Left kidney (tissue), 2 donors: ENCODE measurements around the gene C16orf87. TPM values are rescaled to one million over a fixed set of nuclear protein-coding genes. Genes with fewer than 3 reads are reported as not detected.
"Not testable (repeated sequence)": the region's sequence is repeated elsewhere in the genome, so short reads cannot be mapped to it uniquely, and the experiment has no call there.

Experiments used
- DNase-seq: peaks from one replicate; pipeline ENCODE4 v3.0.0-alpha.2; 2013
- polyA plus RNA-seq: library from polyadenylated mRNA; unstranded; fragments of 120-200 nt; gene quantifications from one replicate; pipeline ENCODE4 v1.2.1, GENCODE V29; 2013; ENCODE audit not compliant: insufficient read length

C16orf87 gene
- polyA plus RNA-seq, 1 donor: 30.2 TPM

DNA sequence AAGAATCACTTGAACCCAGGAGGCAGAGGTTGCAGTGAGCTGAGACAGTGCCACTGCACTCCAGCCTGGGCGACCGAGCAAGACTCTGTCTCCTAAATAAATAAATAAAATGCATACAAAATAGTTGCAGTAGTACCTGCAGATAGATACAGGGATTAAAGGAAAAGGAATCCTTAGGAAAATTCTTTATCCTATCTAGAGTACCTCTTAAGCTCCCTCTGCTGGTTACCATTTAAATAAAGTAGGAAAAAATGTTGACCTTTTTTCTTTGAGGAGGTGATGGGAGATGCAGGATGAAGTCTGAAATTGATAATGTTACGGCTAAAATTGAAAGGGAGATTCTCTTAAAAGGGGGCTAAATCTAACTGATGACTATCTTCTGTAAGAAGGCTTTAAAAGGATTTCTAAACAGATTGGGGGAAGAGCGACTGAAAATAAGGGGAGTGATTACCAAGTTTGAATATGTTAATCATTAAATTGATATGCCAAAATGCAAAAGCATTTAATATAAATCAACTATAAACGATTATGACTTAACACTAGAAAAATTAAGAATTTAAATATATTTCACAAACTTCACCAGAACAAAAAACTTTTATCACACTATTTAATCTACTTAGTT lies 29.4 kb downstream of the C16orf87 start:
- no peak for DNase-seq

DNA sequence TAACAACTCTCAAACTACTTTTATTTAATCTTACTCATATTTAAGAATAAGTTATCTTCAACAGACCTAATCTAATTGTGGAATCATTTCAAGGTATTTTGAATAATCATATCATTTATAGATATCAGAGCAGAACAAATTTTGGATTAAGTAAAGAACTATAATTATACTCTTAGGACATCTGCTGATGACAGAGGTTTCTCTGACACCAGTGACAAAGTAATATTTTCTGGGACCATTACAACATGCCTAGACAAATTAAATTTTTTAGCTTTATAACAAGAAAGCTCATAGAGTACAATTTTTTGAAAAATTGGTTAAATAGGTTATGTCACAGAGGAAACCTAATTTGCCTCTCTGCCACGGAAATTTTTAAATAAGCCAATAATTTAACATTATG lies 30.5 kb downstream of the C16orf87 start:
- DNase-seq: no peak

DNA sequence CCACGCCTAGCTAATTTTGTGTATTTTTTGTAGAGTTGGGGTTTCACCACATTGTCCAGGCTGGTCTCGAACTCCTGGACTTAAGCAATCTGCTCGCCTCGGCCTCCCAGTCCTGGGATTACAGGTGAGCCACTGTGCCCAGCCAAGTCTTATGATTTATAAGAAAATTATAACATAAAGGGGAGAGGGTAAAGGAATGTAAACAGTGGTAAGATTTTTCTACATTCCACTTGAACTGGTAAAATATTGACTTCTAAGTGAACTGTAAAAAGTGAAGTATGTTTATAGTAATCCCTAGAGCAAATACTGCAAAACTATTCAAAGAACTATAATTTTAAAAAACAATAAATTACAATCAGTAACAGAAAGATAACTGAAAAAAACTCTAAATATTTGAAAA lies 33.5 kb downstream of the C16orf87 start:
- DNase-seq: no peak

- DNase-seq: no peak
Observed at GRCh38 chr16:46796764-46797269, 34.2 kb downstream of the C16orf87 start.

DNA sequence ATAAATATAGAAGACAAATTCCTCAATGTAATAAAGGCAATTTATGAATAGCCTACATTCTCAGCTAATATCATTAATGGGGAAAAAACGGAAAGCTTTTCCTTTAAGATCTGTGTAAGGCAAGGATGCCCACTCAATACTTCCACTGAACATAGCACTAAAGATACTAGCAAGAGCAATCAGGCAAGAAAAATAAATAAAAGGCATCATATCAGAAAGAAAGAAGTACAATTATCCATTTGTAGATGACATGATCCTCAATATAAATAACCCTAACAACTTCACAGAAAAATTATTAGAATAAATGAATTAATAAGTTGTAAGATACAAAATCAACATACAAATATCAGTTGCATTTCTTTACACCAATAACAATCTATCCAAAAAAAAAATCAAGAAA lies 37.1 kb downstream of the C16orf87 start:
- no peak for DNase-seq

GRCh38 chr16:46790599-46791270 lies 40.2 kb downstream of the C16orf87 start:
- no peak for DNase-seq

- DNase-seq: peak; percentile 42
Observed at GRCh38 chr16:46789499-46790414, 41.2 kb downstream of the C16orf87 start.

DNA sequence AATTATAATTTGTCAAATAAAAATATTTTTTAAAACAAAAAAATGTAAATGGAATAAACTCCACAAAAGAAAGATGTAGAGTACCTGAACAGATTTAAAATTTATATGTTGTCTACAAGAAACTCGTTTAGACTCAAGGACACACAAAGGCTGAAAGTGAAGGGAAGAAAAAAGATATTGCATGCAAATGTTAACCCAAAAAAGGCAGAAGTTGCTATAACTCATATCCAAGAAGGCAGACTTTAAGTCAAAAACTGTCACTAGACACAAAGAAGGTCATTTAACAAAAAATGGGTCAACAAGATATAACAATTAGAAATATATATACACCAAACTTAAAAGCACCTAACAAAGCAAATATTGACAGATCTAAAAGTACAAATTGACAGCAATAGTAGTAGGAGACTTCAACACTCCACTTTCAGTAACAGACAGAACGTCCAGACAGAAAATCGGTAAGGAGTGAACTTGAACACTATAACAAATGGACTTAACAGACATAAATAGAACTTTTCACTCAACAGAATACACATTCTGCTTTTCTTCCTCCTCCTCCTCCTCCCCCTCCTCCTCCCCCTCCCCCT lies 42.0 kb downstream of the C16orf87 start:
- no peak for DNase-seq

DNA sequence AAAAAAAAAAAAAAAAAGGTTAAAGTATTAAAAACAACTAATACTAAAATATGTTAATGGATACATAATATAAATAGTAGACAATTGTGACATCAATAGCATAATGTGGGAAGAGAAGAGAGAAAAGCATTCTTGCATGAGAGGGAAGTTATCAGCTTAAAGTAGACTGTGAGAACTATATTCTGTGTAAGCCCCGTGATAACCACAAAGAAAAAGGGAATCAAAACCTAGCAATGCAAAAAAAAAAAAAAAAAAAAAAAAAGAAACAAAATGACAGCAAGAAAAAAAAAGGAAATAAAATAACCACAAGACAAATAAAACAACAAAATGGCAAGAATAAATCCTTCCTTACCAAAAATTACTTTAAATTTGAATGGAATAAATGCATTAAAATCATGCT lies 43.1 kb downstream of the C16orf87 start:
- DNase-seq: no peak

- no peak for DNase-seq
Observed at GRCh38 chr16:46785076-46785845, 45.7 kb downstream of the C16orf87 start.

- DNase-seq: not testable (repeated sequence)
Observed at GRCh38 chr16:46784569-46784968, 46.4 kb downstream of the C16orf87 start.

GRCh38 chr16:46783800-46784199 lies 47.2 kb downstream of the C16orf87 start:
- DNase-seq: no peak

DNA sequence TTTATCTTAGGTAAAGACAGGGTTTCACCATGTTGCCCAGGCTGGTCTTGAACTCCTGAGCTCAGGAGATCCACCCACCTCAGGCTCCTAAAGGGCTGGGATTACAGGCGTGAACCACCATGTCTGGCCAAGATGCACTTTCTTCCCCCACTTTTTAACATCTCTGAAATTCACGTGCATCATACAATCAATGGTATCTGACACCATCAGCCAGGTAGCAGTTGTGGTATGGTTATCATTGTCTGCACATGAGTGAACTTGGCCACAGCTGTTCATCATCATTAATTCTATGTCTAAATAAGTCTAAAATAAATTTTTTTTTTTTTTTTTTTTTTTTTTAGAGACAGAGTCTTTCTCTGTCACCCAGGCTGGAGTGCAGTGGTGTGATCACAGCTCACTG lies 48.7 kb downstream of the C16orf87 start:
- DNase-seq: no peak

DNA sequence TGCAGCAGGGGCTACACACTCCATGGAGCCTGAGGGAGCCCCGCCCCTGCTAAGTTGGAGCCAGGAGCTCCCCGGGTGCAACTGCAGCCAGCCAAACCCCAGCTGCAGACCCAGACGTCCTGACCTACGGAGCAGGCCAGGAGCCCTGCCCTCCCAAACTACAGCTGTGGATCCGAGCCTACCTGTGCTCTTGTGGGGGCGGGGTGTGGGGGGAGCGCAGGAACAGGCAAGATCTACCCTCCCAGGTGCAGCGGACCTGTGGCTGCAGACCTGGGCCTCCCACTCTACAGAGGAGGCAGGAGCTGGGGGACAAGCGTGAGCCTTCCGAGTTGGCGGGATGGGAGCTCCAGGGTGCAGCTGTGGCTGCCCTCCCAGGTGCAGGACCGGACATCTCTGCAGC lies 53.2 kb downstream of the C16orf87 start:
- DNase-seq: no peak

DNA sequence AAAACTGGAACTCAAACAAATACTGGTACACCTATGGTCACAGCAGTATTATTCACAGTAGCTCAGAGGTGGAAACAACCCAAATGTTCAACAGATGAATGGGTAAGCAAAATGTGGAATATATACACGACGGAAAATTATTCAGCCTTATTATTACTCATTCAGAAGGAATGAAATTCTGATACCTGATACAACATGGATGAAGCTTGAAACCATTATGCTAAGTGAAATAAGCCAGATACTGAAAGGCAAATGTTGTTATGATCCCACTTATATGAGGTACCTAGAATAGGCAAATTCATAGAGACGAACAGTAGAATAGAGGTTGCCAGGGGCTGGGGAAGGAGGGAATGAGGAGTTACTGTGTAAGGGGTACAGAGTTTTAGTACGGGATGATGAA lies 55.8 kb downstream of the C16orf87 start:
- DNase-seq: no peak

- no peak for DNase-seq
Observed at GRCh38 chr16:46774743-46775177, 56.2 kb downstream of the C16orf87 start.

DNA sequence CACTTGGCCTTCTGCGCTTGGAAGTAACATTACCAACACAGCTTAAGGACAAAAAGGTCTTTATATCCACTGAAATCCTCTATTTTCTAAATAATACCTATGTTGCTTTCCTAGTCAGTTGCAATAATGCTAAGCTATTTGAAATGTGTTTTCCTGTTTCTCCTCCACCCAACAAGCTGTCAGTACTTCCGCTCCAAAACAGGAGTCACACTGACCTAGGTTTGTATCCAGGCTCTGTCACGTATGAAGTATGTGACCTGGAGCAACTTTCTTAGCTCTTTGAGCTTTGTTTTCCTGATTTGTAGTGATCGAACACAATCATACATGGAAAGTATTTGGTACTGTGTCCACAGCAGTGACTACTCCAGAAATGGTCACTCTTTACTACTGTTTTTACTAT lies 58.5 kb downstream of the C16orf87 start:
- no peak for DNase-seq

- no peak for DNase-seq
Observed at GRCh38 chr16:46768809-46769208, 62.2 kb downstream of the C16orf87 start.

GRCh38 chr16:46765050-46765449 lies 65.9 kb downstream of the C16orf87 start:
- DNase-seq: no peak

GRCh38 chr16:46763147-46763546 lies 67.8 kb downstream of the C16orf87 start:
- DNase-seq: no peak

DNA sequence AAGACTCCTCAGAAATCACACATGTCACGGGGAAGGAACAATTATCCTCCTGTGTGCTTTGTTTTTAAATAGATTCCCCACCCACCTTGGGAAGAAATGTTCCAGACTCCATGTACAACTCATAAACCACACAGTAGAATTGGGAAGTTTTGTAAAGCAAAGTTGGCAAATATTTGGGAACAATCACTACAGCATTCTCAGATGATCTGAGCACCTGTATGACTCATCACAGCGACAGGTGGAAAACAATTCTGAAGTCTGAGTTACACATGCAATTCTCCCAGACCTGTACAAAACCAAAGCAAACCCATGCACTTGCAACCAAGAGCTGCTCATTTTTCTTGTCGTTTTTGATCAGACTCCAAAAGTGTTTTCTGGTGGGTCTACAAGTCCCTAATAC lies 68.4 kb downstream of the C16orf87 start:
- DNase-seq: no peak

DNA sequence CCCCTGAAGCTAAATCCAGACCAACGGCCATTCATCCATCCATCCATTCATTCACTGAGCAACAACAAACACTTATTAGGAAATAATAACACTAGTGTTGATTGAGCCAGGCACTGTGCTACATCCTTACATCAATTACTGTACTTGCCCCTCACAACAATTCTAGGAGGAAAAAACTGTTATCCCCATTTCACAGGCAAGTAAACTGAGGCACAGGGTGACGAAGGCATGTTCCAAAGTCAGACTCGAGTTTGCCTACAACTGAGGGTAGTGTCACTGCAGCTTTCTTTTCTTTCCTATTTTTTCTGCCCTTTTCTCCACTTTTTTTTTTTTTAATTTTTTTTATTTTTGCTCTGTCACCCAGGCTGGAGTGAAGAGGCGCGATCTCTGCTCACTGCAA lies 71.7 kb downstream of the C16orf87 start:
- DNase-seq: no peak
